Neural cell (in vitro differentiated cells): ENCODE results near the gene RAE1. TPM values are rescaled to one million over a fixed set of nuclear protein-coding genes. Genes with fewer than 3 reads are reported as not detected.

Experiments
- H2AFZ ChIP-seq: fragments of 200-600, 300-800 bp; sonication (generic), shearing (Covaris generic); 2 replicates; pipeline ENCODE4 v1.6.0; 2014; ENCODE audit warnings: low read depth, mild to moderate bottlenecking, antibody characterized with exemption, low read length, moderate library complexity
- H3F3A ChIP-seq: fragments of 200-600 bp; shearing (Covaris generic); 2 replicates; pipeline ENCODE4 v1.6.1; 2016; ENCODE audit warnings: mild to moderate bottlenecking, moderate library complexity, mixed read lengths, antibody characterized with exemption, low read length; ENCODE audit not compliant: insufficient read depth, poor library complexity, severe bottlenecking
- H3K27ac ChIP-seq: fragments of 200-600, 300-800 bp; sonication (generic), shearing (Covaris generic); 2 replicates; pipeline ENCODE4 v1.5.1; 2014; ENCODE audit warnings: mild to moderate bottlenecking, low read length, moderate library complexity
- H3K27me3 ChIP-seq: fragments of 300-800, 200-600 bp; sonication (generic), shearing (Covaris generic); 2 replicates; pipeline ENCODE4 v1.6.0; 2014; ENCODE audit warnings: mild to moderate bottlenecking, low read depth, low read length, moderate library complexity; ENCODE audit not compliant: insufficient read depth
- H3K36me3 ChIP-seq: fragments of 300-800, 200-600 bp; sonication (generic), shearing (Covaris generic); 2 replicates; pipeline ENCODE4 v1.5.1; 2014; ENCODE audit warnings: mild to moderate bottlenecking, antibody characterized with exemption, low read length, moderate library complexity; ENCODE audit not compliant: insufficient read depth
- H3K4me2 ChIP-seq: fragments of 300-800, 200-600 bp; sonication (generic), shearing (Covaris generic); 2 replicates; pipeline ENCODE4 v1.6.0; 2014; ENCODE audit warnings: mild to moderate bottlenecking, low read length
- H3K4me3 ChIP-seq: fragments of 300-800, 200-600 bp; sonication (generic), shearing (Covaris generic); 2 replicates; pipeline ENCODE4 v1.5.1; 2014; ENCODE audit warnings: mild to moderate bottlenecking, low read length, moderate library complexity
- H3K79me2 ChIP-seq: fragments of 200-600 bp; shearing (Covaris generic); replicated peaks from 2 replicates; pipeline ENCODE4 v1.6.0; 2014; ENCODE audit warnings: mild to moderate bottlenecking, low read length, moderate library complexity; ENCODE audit not compliant: insufficient read depth
- H3K9ac ChIP-seq: fragments of 300-800, 200-600 bp; sonication (generic), shearing (Covaris generic); 2 replicates; pipeline ENCODE4 v1.6.1; 2016; ENCODE audit warnings: mild to moderate bottlenecking, low read length, mixed read lengths
- H3K9me2 ChIP-seq: fragments of 200-600 bp; shearing (Covaris generic); 2 replicates; pipeline ENCODE4 v1.6.1; 2016; ENCODE audit warnings: mild to moderate bottlenecking, low read length, mixed read lengths; ENCODE audit not compliant: insufficient read depth
- H3K9me3 ChIP-seq: fragments of 200-600, 300-800 bp; sonication (generic), shearing (Covaris generic); 2 replicates; pipeline ENCODE4 v1.6.1; 2016; ENCODE audit warnings: mild to moderate bottlenecking, mixed run types, low read length, moderate library complexity, mixed read lengths
- H4K20me1 ChIP-seq: fragments of 200-600 bp; shearing (Covaris generic); 2 replicates; pipeline ENCODE4 v1.6.1; 2016; ENCODE audit warnings: mild to moderate bottlenecking, mixed run types; ENCODE audit not compliant: insufficient read depth
- EP300 ChIP-seq: fragments of 450-650 bp; conservative IDR thresholded peaks from 2 replicates; pipeline ENCODE4 v1.6.1; 2014; ENCODE audit warnings: antibody characterized with exemption, mild to moderate bottlenecking, moderate library complexity; ENCODE audit not compliant: poor library complexity, severe bottlenecking
- EZH2 ChIP-seq: fragments of 200-600, 300-800 bp; shearing (Covaris generic), sonication (generic); IDR thresholded peaks from 2 replicates; pipeline ENCODE4 v1.6.1; 2014; ENCODE audit warnings: antibody characterized with exemption, low read length, borderline replicate concordance, mild to moderate bottlenecking; ENCODE audit not compliant: insufficient read depth, poor library complexity, severe bottlenecking
- MXI1 ChIP-seq: fragments of 450-650 bp; conservative IDR thresholded peaks from 2 replicates; pipeline ENCODE4 v1.6.1; 2014; ENCODE audit warnings: antibody characterized with exemption, mild to moderate bottlenecking; ENCODE audit not compliant: poor library complexity, severe bottlenecking
- POLR2AphosphoS5 ChIP-seq: IDR thresholded peaks from 2 replicates; pipeline ENCODE4 v1.6.1; 2012
- RAD21 ChIP-seq: fragments of 450-650 bp; conservative IDR thresholded peaks from 2 replicates; pipeline ENCODE4 v1.6.1; 2014; ENCODE audit warnings: antibody characterized with exemption, mild to moderate bottlenecking, moderate library complexity
- SMC3 ChIP-seq: fragments of 450-650 bp; conservative IDR thresholded peaks from 2 replicates; pipeline ENCODE4 v1.6.1; 2014; ENCODE audit warnings: antibody characterized with exemption, mild to moderate bottlenecking, moderate library complexity; ENCODE audit not compliant: poor library complexity
- TAF1 ChIP-seq: IDR thresholded peaks from 2 replicates; pipeline ENCODE4 v1.6.1; 2012; ENCODE audit warnings: low read depth
- polyA plus RNA-seq: library from polyadenylated mRNA; depleted of rRNA; stranded (reverse); fragments of >200 nt; gene quantifications from 2 replicates; pipeline ENCODE4 v1.2.3, GENCODE V29; 2014
- TF ChIP-seq, protein P1 (sequence below): IDR thresholded peaks from 2 replicates; pipeline ENCODE4 v1.6.1; 2012; ENCODE audit warnings: borderline replicate concordance
- TF ChIP-seq, protein P2 (sequence below): fragments of 450-650 bp; IDR thresholded peaks from 2 replicates; pipeline ENCODE4 v1.5.1; 2014; ENCODE audit warnings: antibody characterized with exemption, mild to moderate bottlenecking, moderate library complexity; ENCODE audit not compliant: poor library complexity, severe bottlenecking

The RAE1 gene
- polyA plus RNA-seq, 1 donor from 2014 or later: 134 TPM

DNA sequence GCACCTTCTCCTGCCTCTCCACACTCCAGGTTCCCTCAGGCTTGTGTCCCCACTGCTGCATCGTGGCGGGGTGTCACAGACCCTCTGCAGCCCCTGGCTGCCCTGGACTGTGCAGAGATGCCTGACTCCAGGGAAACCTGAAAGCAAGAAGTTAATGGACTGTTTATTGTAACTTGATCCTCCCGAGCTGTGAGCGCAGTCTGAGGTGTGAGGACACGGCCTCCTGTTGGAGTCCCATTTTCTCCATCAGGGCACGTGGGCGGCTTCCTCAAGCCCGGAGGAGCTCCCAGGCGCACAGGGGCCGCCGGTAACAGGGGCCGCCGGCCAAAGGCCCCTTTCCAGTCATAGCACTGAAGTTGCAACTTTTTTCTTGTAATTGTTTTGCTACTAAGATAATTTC is 57.1 kb downstream of the RAE1 start:
- Histone ChIP-seq H3F3A (no peaks in the 10 kb centered on the region), H3K4me2 (no peak overlapping the region), H4K20me1 (no peaks in the 10 kb centered on the region), H2AFZ (no peak overlapping the region), H3K36me3 (no peaks in the 10 kb centered on the region), H3K9me2 (no peaks in the 10 kb centered on the region), H3K27ac (no peak overlapping the region), H3K9me3 (no peaks in the 10 kb centered on the region), H3K27me3 (no peaks in the 10 kb centered on the region), H3K4me3 (no peak overlapping the region), H3K9ac (no peak overlapping the region), H3K79me2 (no peaks in the 10 kb centered on the region)
- TF ChIP-seq SMC3: no peak
- no peak for TF ChIP-seq EP300
- TF ChIP-seq, protein P1, sequence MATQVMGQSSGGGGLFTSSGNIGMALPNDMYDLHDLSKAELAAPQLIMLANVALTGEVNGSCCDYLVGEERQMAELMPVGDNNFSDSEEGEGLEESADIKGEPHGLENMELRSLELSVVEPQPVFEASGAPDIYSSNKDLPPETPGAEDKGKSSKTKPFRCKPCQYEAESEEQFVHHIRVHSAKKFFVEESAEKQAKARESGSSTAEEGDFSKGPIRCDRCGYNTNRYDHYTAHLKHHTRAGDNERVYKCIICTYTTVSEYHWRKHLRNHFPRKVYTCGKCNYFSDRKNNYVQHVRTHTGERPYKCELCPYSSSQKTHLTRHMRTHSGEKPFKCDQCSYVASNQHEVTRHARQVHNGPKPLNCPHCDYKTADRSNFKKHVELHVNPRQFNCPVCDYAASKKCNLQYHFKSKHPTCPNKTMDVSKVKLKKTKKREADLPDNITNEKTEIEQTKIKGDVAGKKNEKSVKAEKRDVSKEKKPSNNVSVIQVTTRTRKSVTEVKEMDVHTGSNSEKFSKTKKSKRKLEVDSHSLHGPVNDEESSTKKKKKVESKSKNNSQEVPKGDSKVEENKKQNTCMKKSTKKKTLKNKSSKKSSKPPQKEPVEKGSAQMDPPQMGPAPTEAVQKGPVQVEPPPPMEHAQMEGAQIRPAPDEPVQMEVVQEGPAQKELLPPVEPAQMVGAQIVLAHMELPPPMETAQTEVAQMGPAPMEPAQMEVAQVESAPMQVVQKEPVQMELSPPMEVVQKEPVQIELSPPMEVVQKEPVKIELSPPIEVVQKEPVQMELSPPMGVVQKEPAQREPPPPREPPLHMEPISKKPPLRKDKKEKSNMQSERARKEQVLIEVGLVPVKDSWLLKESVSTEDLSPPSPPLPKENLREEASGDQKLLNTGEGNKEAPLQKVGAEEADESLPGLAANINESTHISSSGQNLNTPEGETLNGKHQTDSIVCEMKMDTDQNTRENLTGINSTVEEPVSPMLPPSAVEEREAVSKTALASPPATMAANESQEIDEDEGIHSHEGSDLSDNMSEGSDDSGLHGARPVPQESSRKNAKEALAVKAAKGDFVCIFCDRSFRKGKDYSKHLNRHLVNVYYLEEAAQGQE: no peak
- no peak for TF ChIP-seq TAF1
- TF ChIP-seq, protein P2, sequence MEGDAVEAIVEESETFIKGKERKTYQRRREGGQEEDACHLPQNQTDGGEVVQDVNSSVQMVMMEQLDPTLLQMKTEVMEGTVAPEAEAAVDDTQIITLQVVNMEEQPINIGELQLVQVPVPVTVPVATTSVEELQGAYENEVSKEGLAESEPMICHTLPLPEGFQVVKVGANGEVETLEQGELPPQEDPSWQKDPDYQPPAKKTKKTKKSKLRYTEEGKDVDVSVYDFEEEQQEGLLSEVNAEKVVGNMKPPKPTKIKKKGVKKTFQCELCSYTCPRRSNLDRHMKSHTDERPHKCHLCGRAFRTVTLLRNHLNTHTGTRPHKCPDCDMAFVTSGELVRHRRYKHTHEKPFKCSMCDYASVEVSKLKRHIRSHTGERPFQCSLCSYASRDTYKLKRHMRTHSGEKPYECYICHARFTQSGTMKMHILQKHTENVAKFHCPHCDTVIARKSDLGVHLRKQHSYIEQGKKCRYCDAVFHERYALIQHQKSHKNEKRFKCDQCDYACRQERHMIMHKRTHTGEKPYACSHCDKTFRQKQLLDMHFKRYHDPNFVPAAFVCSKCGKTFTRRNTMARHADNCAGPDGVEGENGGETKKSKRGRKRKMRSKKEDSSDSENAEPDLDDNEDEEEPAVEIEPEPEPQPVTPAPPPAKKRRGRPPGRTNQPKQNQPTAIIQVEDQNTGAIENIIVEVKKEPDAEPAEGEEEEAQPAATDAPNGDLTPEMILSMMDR: no peak
- TF ChIP-seq RAD21: no peak
- TF ChIP-seq POLR2AphosphoS5: no peak

DNA sequence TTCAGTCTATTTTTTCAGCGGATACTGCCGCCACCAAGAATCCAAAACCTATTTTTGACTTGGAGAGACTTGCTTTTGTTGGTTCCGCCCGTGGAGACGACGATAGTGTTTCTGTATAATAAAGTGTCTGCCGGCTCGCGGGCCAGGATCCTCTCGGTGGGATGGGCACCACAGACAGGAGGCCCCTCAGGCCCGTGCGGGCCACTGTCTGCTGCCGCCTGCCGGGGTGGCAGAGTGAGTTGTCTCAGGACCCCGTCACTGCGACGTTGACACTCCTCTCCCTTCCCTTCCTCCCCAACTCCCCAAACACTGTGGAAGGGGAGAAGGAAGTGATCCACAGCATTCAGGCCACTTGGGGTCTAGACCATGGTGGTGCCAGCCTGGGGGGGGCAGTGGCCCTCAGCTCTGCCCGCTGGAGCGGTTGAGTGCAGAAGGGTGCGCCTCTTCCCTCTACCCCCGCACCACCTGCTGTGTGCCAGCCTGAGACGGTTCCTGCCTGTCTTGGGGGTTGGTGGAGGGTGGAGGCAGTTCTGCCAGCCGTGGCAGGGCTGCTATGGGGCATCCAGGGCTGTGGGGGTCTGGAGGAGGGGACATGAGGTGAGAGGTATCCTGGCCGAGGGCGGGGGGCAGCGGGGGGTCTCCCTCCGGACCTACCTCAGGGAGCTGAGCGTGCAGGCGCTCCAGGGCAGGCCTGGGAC is 57.6 kb downstream of the RAE1 start:
- Histone ChIP-seq H3K4me2 (no peak overlapping the region), H4K20me1 (no peaks in the 10 kb centered on the region), H3K79me2 (no peaks in the 10 kb centered on the region), H3K27ac (no peak overlapping the region), H3K9ac (no peak overlapping the region), H3K27me3 (no peaks in the 10 kb centered on the region), H3K9me3 (no peaks in the 10 kb centered on the region), H3K9me2 (no peaks in the 10 kb centered on the region), H3F3A (no peaks in the 10 kb centered on the region), H3K36me3 (no peaks in the 10 kb centered on the region), H2AFZ (no peak overlapping the region), H3K4me3 (no peak overlapping the region)
- TF ChIP-seq EP300 (no peak), RAD21 (no peak), POLR2AphosphoS5 (no peak), MXI1 (no peak), TAF1 (no peak), SMC3 (no peak), EZH2 (no peak)
- TF ChIP-seq, protein P2: no peak
- TF ChIP-seq, protein P1: no peak
